SH-SY5Y (cell line): ENCODE data around the gene HSP90B1.

ENCODE experiments used
- GATA2 ChIP-seq: IDR thresholded peaks from 2 replicates; pipeline ENCODE4 v1.6.1; 2011; ENCODE audit warnings: mild to moderate bottlenecking, low read depth, low read length
- GATA3 ChIP-seq: IDR thresholded peaks from 2 replicates; pipeline ENCODE4 v1.6.1; 2011; ENCODE audit warnings: low read depth, mild to moderate bottlenecking, low read length, moderate library complexity

HSP90B1 gene

GRCh38 chr12:103978384-103978982, 48.3 kb downstream of the HSP90B1 start:
- TF ChIP-seq GATA3, result no peak
- no peak for TF ChIP-seq GATA2

- no peak for TF ChIP-seq GATA2
- no peak for TF ChIP-seq GATA3
Observed at GRCh38 chr12:103986829-103987228, 56.6 kb downstream of the HSP90B1 start.

DNA sequence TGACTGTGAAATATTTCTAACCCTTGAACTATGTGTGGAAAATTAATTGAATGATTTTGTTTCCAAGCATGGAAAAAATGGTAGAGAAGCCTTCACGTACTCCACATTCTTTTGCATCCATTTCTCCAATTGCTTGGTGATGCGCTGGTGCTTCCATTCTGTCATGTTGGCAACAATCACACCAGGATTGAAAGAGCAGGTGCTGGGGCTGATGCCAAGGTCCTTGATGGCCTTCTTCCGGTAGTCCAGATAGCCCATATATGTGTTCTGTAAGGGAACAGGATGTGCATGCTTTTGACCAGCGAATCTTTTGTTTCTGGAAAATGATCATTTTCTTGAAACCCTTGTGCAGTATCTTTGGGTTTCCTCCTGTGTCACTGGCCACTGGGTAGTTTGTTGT, 64.0 kb downstream of the HSP90B1 start:
- TF ChIP-seq GATA3 (no peak), GATA2 (no peak)

DNA sequence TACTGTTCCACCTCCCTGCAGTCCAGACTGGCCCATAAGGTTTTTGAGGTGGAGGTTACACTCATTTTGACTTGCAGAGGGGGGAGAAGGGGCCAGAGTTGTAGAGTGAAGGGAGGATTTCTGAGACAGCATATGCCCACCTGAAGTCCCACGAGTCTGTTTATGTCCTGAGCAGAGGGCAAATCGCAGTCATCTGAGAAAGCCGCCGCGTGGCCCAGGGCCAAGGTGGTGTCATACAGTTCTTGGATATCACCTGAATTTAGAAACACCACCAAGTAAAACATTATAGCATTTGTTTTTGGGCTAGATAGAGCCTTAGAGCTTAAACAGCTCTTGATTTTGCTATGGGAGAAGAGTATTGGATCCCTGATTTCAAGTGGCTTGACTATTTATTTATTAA, 66.4 kb downstream of the HSP90B1 start:
- TF ChIP-seq GATA2 (no peak), GATA3 (no peak)

DNA sequence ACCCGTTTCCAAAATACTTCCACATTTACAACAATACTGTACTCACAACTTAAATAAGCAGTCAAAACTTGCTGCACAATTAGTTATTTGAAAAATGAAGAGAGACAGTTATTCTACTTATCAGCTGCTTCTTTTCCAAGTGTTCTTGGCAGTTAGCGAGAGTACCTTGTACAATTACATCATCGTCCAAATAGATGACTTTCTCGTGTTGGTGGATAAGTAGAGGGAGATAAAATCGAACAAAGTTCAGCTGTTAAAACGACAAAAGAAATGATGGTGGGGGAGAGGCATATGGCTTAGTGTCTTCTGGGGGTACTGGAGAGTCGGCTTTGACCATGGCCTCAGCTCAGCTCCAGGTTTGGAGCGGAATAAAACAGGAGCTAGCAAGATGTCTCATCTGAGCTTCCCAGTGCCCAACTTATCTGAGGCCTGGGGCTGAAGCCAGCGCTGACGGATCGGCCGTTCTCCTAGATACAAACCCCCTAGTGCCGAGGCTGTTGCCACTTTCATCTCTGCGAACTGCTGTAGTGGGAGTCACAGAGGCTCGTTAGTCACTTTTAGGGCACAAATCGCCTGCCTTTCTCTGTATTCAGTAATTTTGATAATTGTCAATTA, 67.2 kb downstream of the HSP90B1 start:
- TF ChIP-seq GATA2 (no peak), GATA3 (no peak)
